HG03045 (cell line): Measurements from ENCODE around the gene SHQ1.
A peak's percentile ranks its signal among the peaks of the same experiment; 100 is the strongest.

ENCODE experiments used
- ATAC-seq: cut with Tn5 transposase; IDR thresholded peaks from one replicate; pipeline ENCODE4 v1.9.1; 2021; ENCODE audit warnings: mild to moderate bottlenecking, moderate library complexity; ENCODE audit not compliant: unreplicated experiment

The SHQ1 gene

GRCh38 chr3:72855001-72855400 lies 6.8 kb upstream of the SHQ1 start:
- no peak for ATAC-seq

GRCh38 chr3:72848703-72849081 lies 447 bp upstream of the SHQ1 start:
- ATAC-seq: peak; percentile 39

GRCh38 chr3:72847282-72847681 lies 963 bp downstream of the SHQ1 start:
- no peak for ATAC-seq

GRCh38 chr3:72846166-72846565 lies 2.1 kb downstream of the SHQ1 start:
- no peak for ATAC-seq

- ATAC-seq: no peak
Observed at GRCh38 chr3:72844436-72844993, 3.7 kb downstream of the SHQ1 start.

GRCh38 chr3:72839057-72839456 lies 9.2 kb downstream of the SHQ1 start:
- ATAC-seq: no peak

GRCh38 chr3:72836923-72837322 lies 11.3 kb downstream of the SHQ1 start:
- no peak for ATAC-seq

GRCh38 chr3:72836416-72836815 lies 11.8 kb downstream of the SHQ1 start:
- ATAC-seq: no peak

- ATAC-seq: no peak
Observed at GRCh38 chr3:72830452-72831223, 17.6 kb downstream of the SHQ1 start.

- ATAC-seq: no peak
Observed at GRCh38 chr3:72829701-72830100, 18.5 kb downstream of the SHQ1 start.

GRCh38 chr3:72821161-72821781 lies 27.0 kb downstream of the SHQ1 start:
- peak; percentile 34 for ATAC-seq

- no peak for ATAC-seq
Observed at GRCh38 chr3:72820415-72820814, 27.8 kb downstream of the SHQ1 start.

GRCh38 chr3:72818905-72819304 lies 29.3 kb downstream of the SHQ1 start:
- ATAC-seq: no peak

GRCh38 chr3:72818092-72818773 lies 30.0 kb downstream of the SHQ1 start:
- ATAC-seq: no peak

- ATAC-seq: peak; percentile 62
Observed at GRCh38 chr3:72816862-72817355, 31.3 kb downstream of the SHQ1 start.

- no peak for ATAC-seq
Observed at GRCh38 chr3:72814308-72814707, 33.9 kb downstream of the SHQ1 start.

GRCh38 chr3:72812201-72812600 lies 36.0 kb downstream of the SHQ1 start:
- ATAC-seq: no peak

GRCh38 chr3:72811571-72811970 lies 36.7 kb downstream of the SHQ1 start:
- no peak for ATAC-seq

GRCh38 chr3:72810659-72811434 lies 37.4 kb downstream of the SHQ1 start:
- no peak for ATAC-seq

- no peak for ATAC-seq
Observed at GRCh38 chr3:72810063-72810462, 38.2 kb downstream of the SHQ1 start.

GRCh38 chr3:72804361-72804760 lies 43.9 kb downstream of the SHQ1 start:
- ATAC-seq: no peak
